ENCODE measurements around the gene TBC1D8. TPM values are rescaled to one million over a fixed set of nuclear protein-coding genes. Genes with fewer than 3 reads are reported as not detected.

Gene TBC1D8
- total RNA-seq, 1 experiment from 2014 or later: 139 TPM

DNA sequence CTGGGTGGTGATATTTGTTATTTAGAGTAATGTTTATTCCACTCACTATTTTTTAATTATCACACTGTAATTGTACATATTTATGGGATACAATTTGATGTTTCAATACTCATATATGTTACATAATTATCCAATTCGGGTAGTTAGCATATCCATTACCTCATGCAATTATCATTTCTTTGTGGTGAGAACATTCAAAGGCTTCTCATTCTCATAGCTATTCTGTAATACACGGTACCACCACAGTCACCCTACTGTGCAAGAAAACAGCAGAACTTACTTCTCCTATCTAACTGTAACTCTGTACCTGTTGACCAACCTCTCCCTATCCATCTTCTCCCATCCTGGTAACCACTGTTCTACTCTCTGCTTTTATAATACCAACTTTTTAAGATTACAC, 4.6 kb downstream of the TBC1D8 start:
- ATAC-seq: no peak

GRCh38 chr2:101145406-101145805, 5.8 kb downstream of the TBC1D8 start:
- intact Hi-C loops (cut with micrococcal nuclease; ENCODE audit: unreplicated experiment) (loop anchor here (5.0 kb wide), 1 partner anchor 33 kb away; no protein-coding TSS in a partner anchor), in situ Hi-C loops (cut with HindIII; ENCODE audit: low pct_unique_long_range_greater_than_20kb, low sequenced_read_pairs) (no loop called here)
- TF ChIP-seq REST (IDR thresholded peaks at IDR 0.05; ENCODE audit: insufficient read depth in 1 of 2, low read depth in 2 of 2, low read length in 1 of 2) (no peak), TCF7L2 (IDR thresholded peaks at IDR 0.05; ENCODE audit: low read depth, low read length) (no peak), SIN3A (IDR thresholded peaks at IDR 0.05; ENCODE audit: borderline replicate concordance, insufficient read depth, low read depth, low read length) (no peak), POLR2AphosphoS5 (IDR thresholded peaks at IDR 0.05; ENCODE audit: low read depth, low read length) (no peak; the same call in 1 of the 2 replicates)
- TF ChIP-seq, protein P1, sequence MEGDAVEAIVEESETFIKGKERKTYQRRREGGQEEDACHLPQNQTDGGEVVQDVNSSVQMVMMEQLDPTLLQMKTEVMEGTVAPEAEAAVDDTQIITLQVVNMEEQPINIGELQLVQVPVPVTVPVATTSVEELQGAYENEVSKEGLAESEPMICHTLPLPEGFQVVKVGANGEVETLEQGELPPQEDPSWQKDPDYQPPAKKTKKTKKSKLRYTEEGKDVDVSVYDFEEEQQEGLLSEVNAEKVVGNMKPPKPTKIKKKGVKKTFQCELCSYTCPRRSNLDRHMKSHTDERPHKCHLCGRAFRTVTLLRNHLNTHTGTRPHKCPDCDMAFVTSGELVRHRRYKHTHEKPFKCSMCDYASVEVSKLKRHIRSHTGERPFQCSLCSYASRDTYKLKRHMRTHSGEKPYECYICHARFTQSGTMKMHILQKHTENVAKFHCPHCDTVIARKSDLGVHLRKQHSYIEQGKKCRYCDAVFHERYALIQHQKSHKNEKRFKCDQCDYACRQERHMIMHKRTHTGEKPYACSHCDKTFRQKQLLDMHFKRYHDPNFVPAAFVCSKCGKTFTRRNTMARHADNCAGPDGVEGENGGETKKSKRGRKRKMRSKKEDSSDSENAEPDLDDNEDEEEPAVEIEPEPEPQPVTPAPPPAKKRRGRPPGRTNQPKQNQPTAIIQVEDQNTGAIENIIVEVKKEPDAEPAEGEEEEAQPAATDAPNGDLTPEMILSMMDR (IDR thresholded peaks at IDR 0.05): no peak
- peak; percentile 34 for ATAC-seq
- no peak for DNase-seq (ENCODE audit: low read depth, low spot score)
- H3K4me1 ChIP-seq (ENCODE audit: control insufficient read depth, insufficient read depth, low read length): peaks cover 67% of the 10 kb centered on the region
- BruUV-seq (replicated peaks): no TSS peak
- ChIA-PET POLR2A (no interaction called here), CTCF (interaction anchor here (0.6 kb wide), 1 partner anchor 23 kb away, joined by 7 read pairs; no protein-coding TSS in a partner anchor)
- H3K27ac ChIP-seq (ENCODE audit: low read length): peak overlapping the region; percentile 100
- H3K9me3 ChIP-seq (ENCODE audit: control insufficient read depth, insufficient read depth, low read depth, low read length): no peaks in the 10 kb centered on the region
- peak overlapping the region; percentile 93 to 98; a peak in 3 of 4 replicates for H3K4me3 ChIP-seq (ENCODE audit: low read depth in 2 of 2, low read length in 2 of 2)
- H3K36me3 ChIP-seq (ENCODE audit: control insufficient read depth, insufficient read depth, low read length): peaks cover 12% of the 10 kb centered on the region
- no peaks in the 10 kb centered on the region for H3K27me3 ChIP-seq (ENCODE audit: control insufficient read depth, insufficient read depth, low read length)

More for the DNA sequence above, 4.6 kb downstream of the TBC1D8 start:
- no peak for DNase-seq (ENCODE audit: low read depth, low spot score)
- intact Hi-C loops (cut with micrococcal nuclease; ENCODE audit: unreplicated experiment): loop anchor here (5.0 kb wide), 1 partner anchor 34 kb away; no protein-coding TSS in a partner anchor
- no peaks in the 10 kb centered on the region for H3K9me3 ChIP-seq (ENCODE audit: control insufficient read depth, insufficient read depth, low read depth, low read length)
- ChIA-PET POLR2A (interaction anchor here (0.5 to 0.6 kb wide), 2 partner anchors 327 to 551 kb away, joined by 3 to 5 read pairs; partner anchors contain the start of gene NPAS2), CTCF (no interaction called here)
- peaks cover 55% of the 10 kb centered on the region for H3K4me1 ChIP-seq (ENCODE audit: control insufficient read depth, insufficient read depth, low read length)
- TF ChIP-seq REST (IDR thresholded peaks at IDR 0.05; ENCODE audit: insufficient read depth in 1 of 2, low read depth in 2 of 2, low read length in 1 of 2): no peak
- in situ Hi-C loops (cut with HindIII; ENCODE audit: low pct_unique_long_range_greater_than_20kb, low sequenced_read_pairs): no loop called here
- peaks cover 12% of the 10 kb centered on the region for H3K36me3 ChIP-seq (ENCODE audit: control insufficient read depth, insufficient read depth, low read length)
- H3K27me3 ChIP-seq (ENCODE audit: control insufficient read depth, insufficient read depth, low read length): no peaks in the 10 kb centered on the region
- H3K4me3 ChIP-seq (ENCODE audit: low read depth in 2 of 2, low read length in 2 of 2): peak overlapping the region; percentile 93 to 98; a peak in 3 of 4 replicates
- no TSS peak for BruUV-seq (replicated peaks)
- peak overlapping the region; percentile 100 for H3K27ac ChIP-seq (ENCODE audit: low read length)

All from Panc1 (cell line).